H9 (cell line): Measurements from ENCODE around the gene TIPARP. TPM values are rescaled to one million over a fixed set of nuclear protein-coding genes. Genes with fewer than 3 reads are reported as not detected.

Experiments used
- DNase-seq: peaks from one replicate; pipeline ENCODE4 v3.0.0-alpha.2; 2017
- H2AFZ ChIP-seq: one replicate; pipeline ENCODE4 v1.6.1; 2013; ENCODE audit warnings: mild to moderate bottlenecking, low read length, control low read depth, moderate library complexity
- H2AK5ac ChIP-seq: 2 replicates; pipeline ENCODE4 v1.6.1; 2013; ENCODE audit warnings: low read length, control low read depth, mixed read lengths; ENCODE audit not compliant: insufficient read length
- H2BK120ac ChIP-seq: one replicate; pipeline ENCODE4 v1.6.1; 2013; ENCODE audit warnings: low read depth, mild to moderate bottlenecking, low read length, control low read depth, inconsistent platforms; ENCODE audit not compliant: poor library complexity, severe bottlenecking
- H2BK12ac ChIP-seq: 2 replicates; pipeline ENCODE4 v1.6.1; 2013; ENCODE audit warnings: low read length, control low read depth, mixed read lengths, low read depth; ENCODE audit not compliant: insufficient read length
- H2BK15ac ChIP-seq: 2 replicates; pipeline ENCODE4 v1.6.1; 2013; ENCODE audit warnings: low read depth, low read length, control low read depth
- H2BK20ac ChIP-seq: one replicate; pipeline ENCODE4 v1.6.1; 2013; ENCODE audit warnings: low read depth, mild to moderate bottlenecking, low read length, control low read depth, inconsistent platforms; ENCODE audit not compliant: poor library complexity, severe bottlenecking
- H2BK5ac ChIP-seq: 2 replicates; pipeline ENCODE4 v1.6.1; 2013; ENCODE audit warnings: low read length, control low read depth, mixed read lengths; ENCODE audit not compliant: insufficient read length
- H3K14ac ChIP-seq: 2 replicates; pipeline ENCODE4 v1.6.1; 2013; ENCODE audit warnings: low read length, control low read depth; ENCODE audit not compliant: insufficient read depth
- H3K18ac ChIP-seq: 2 replicates; pipeline ENCODE4 v1.6.1; 2013; ENCODE audit warnings: low read depth, mild to moderate bottlenecking, mixed read lengths, low read length, control low read depth; ENCODE audit not compliant: insufficient read length
- H3K23ac ChIP-seq: 2 replicates; pipeline ENCODE4 v1.6.1; 2013; ENCODE audit warnings: low read length, control low read depth, mixed read lengths, low read depth; ENCODE audit not compliant: insufficient read length
- H3K23me2 ChIP-seq: 2 replicates; pipeline ENCODE4 v1.6.1; 2013; ENCODE audit warnings: low read depth, mild to moderate bottlenecking, mixed read lengths, low read length, control low read depth; ENCODE audit not compliant: insufficient read length, poor library complexity, severe bottlenecking
- H3K27ac ChIP-seq: 2 replicates; pipeline ENCODE4 v1.5.1; 2013; ENCODE audit warnings: low read length, control low read depth, mixed read lengths, low read depth; ENCODE audit not compliant: insufficient read length
- H3K27me3 ChIP-seq: 2 replicates; pipeline ENCODE4 v1.6.1; 2013; ENCODE audit warnings: low read length, control low read depth, inconsistent platforms; ENCODE audit not compliant: insufficient read depth
- H3K4ac ChIP-seq: 2 replicates; pipeline ENCODE4 v1.6.1; 2013; ENCODE audit warnings: low read depth, mild to moderate bottlenecking, control low read depth, inconsistent platforms, low read length, moderate library complexity
- H3K4me1 ChIP-seq: 2 replicates; pipeline ENCODE4 v1.6.1; 2013; ENCODE audit warnings: low read length, control low read depth, inconsistent platforms; ENCODE audit not compliant: insufficient read depth
- H3K4me2 ChIP-seq: 2 replicates; pipeline ENCODE4 v1.6.1; 2013; ENCODE audit warnings: low read length, control low read depth, mixed read lengths; ENCODE audit not compliant: insufficient read length, insufficient read depth
- H3K56ac ChIP-seq: 2 replicates; pipeline ENCODE4 v1.6.1; 2013; ENCODE audit warnings: low read depth, mild to moderate bottlenecking, mixed read lengths, low read length, control low read depth; ENCODE audit not compliant: insufficient read length
- H3K79me1 ChIP-seq: 2 replicates; pipeline ENCODE4 v1.6.1; 2013; ENCODE audit warnings: low read depth, mild to moderate bottlenecking, moderate library complexity, low read length, control low read depth, inconsistent platforms; ENCODE audit not compliant: insufficient read depth, poor library complexity, severe bottlenecking
- H3K79me2 ChIP-seq: 2 replicates; pipeline ENCODE4 v1.6.1; 2013; ENCODE audit warnings: low read length, control low read depth, inconsistent platforms; ENCODE audit not compliant: insufficient read depth
- H3K9ac ChIP-seq: 2 replicates; pipeline ENCODE4 v1.6.1; 2013; ENCODE audit warnings: low read length, control low read depth, mixed read lengths; ENCODE audit not compliant: insufficient read length; ENCODE audit errors: extremely low read depth
- H3K9me3 ChIP-seq: one replicate; pipeline ENCODE4 v1.6.1; 2013; ENCODE audit warnings: low read depth, low read length, inconsistent platforms; ENCODE audit not compliant: control insufficient read depth
- H3T11ph ChIP-seq: one replicate; pipeline ENCODE4 v1.6.1; 2013; ENCODE audit warnings: mild to moderate bottlenecking, low read length, control low read depth, inconsistent platforms
- H4K20me1 ChIP-seq: one replicate; pipeline ENCODE4 v1.6.1; 2013; ENCODE audit not compliant: control insufficient read depth, insufficient read length, insufficient read depth
- H4K5ac ChIP-seq: 2 replicates; pipeline ENCODE4 v1.6.1; 2013; ENCODE audit warnings: low read depth, mild to moderate bottlenecking, mixed read lengths, low read length, control low read depth; ENCODE audit not compliant: insufficient read length
- H4K8ac ChIP-seq: replicated peaks from 2 replicates; pipeline ENCODE4 v1.6.1; 2013; ENCODE audit warnings: low read length, control low read depth, mixed read lengths, low read depth; ENCODE audit not compliant: insufficient read length
- H4K91ac ChIP-seq: 2 replicates; pipeline ENCODE4 v1.6.1; 2013; ENCODE audit warnings: low read depth, mild to moderate bottlenecking, moderate library complexity, mixed read lengths, low read length, control low read depth; ENCODE audit not compliant: insufficient read length
- H3K27ac Mint-ChIP-seq, 3 experiments: 2 replicates in 2 of 3; 3 replicates in 1 of 3; pipeline ENCODE4 v1.8.0; 2020 to 2021; ENCODE audit warnings: mixed read lengths in 3 of 3, mild to moderate bottlenecking in 1 of 3, moderate library complexity in 1 of 3
- H3K27me3 Mint-ChIP-seq: 2 replicates; pipeline ENCODE4 v1.8.0; 2021; ENCODE audit warnings: low read depth, mild to moderate bottlenecking, moderate library complexity, mixed read lengths
- H3K36me3 Mint-ChIP-seq, 3 experiments: 2 replicates in 2 of 3; 3 replicates in 1 of 3; pipeline ENCODE4 v1.8.0; 2020 to 2021; ENCODE audit warnings: low read depth in 3 of 3, mixed read lengths in 3 of 3; ENCODE audit not compliant: insufficient read depth in 1 of 3
- H3K4me1 Mint-ChIP-seq, 2 experiments: 2 replicates each; pipeline ENCODE4 v1.8.0; 2020; ENCODE audit warnings: mixed read lengths in 2 of 2
- H3K4me3 Mint-ChIP-seq, 2 experiments: 2 replicates in 1 of 2; 3 replicates in 1 of 2; pipeline ENCODE4 v1.8.0; 2020 to 2021; ENCODE audit warnings: mild to moderate bottlenecking in 2 of 2, mixed read lengths in 2 of 2, moderate library complexity in 1 of 2
- H3K9me3 Mint-ChIP-seq, 2 experiments: 2 replicates in 1 of 2; 3 replicates in 1 of 2; pipeline ENCODE4 v1.8.0; 2020; ENCODE audit warnings: mild to moderate bottlenecking in 2 of 2, mixed read lengths in 2 of 2, moderate library complexity in 1 of 2
- CTCF ChIP-seq: fragments of 200-600 bp; sonication (generic); conservative IDR thresholded peaks from 3 replicates; pipeline ENCODE4 v1.8.0; 2021; ENCODE audit warnings: antibody characterized with exemption, mild to moderate bottlenecking
- WGBS: extraction: QIAGEN DNeasy Blood & Tissue Kit; methylation state at CpG from one replicate; pipeline ENCODE4 v1.1.7; 2013; ENCODE audit warnings: missing lambda C conversion rate, low lambda C conversion rate, mixed read lengths; ENCODE audit not compliant: insufficient read length; ENCODE audit errors: extremely low coverage; 5-methylcytosine and 5-hydroxymethylcytosine counted together
- total RNA-seq: library from RNA; stranded (reverse); gene quantifications from 2 replicates; pipeline ENCODE4 v1.2.1, GENCODE V29; 2021

The TIPARP gene
- total RNA-seq, 1 experiment from 2014 or later: 5.9 TPM

- TF ChIP-seq CTCF: no peak
- peaks cover 4% of the 10 kb centered on the region; the same call in 1 of the 2 replicates for H3K4me1 ChIP-seq
- no peaks in the 10 kb centered on the region for H3K23me2 ChIP-seq
- no peak overlapping the region for H3K4me3 Mint-ChIP-seq
- H3K9me3 Mint-ChIP-seq: no peaks in the 10 kb centered on the region
- no peak overlapping the region for H3K23ac ChIP-seq
- H4K20me1 ChIP-seq: no peaks in the 10 kb centered on the region
- no peak overlapping the region for H2BK5ac ChIP-seq
- H4K8ac ChIP-seq: no peak overlapping the region
- H3T11ph ChIP-seq: no peak overlapping the region
- H3K79me2 ChIP-seq: no peaks in the 10 kb centered on the region
- H3K9me3 ChIP-seq: no peaks in the 10 kb centered on the region
- no peak overlapping the region for H4K5ac ChIP-seq
- H2BK12ac ChIP-seq: no peak overlapping the region
- H3K27ac ChIP-seq: no peak overlapping the region
- no peaks in the 10 kb centered on the region for H3K27me3 Mint-ChIP-seq
- H3K27me3 ChIP-seq: no peaks in the 10 kb centered on the region
- no peaks in the 10 kb centered on the region for H3K36me3 Mint-ChIP-seq
- H3K18ac ChIP-seq: no peak overlapping the region
- H2AFZ ChIP-seq: no peak overlapping the region
- H3K4me1 Mint-ChIP-seq: peaks cover 27 to 29% of the 10 kb centered on the region in 2 experiments
- H2BK120ac ChIP-seq: no peak overlapping the region
- H3K56ac ChIP-seq: no peak overlapping the region
- no peak overlapping the region for H3K14ac ChIP-seq
- no peak for DNase-seq
- no peaks in the 10 kb centered on the region for H3K79me1 ChIP-seq
- no peak overlapping the region for H3K4me2 ChIP-seq
- H3K4ac ChIP-seq: no peak overlapping the region
- H3K9ac ChIP-seq: no peak overlapping the region
- no peak overlapping the region for H4K91ac ChIP-seq
- H2AK5ac ChIP-seq: no peak overlapping the region
- no CpG with 5 or more reads among the region's 2 CpGs for WGBS
- H2BK15ac ChIP-seq: no peak overlapping the region
- no peak overlapping the region for H2BK20ac ChIP-seq
- no peak overlapping the region for H3K27ac Mint-ChIP-seq
Measured at GRCh38 chr3:156720826-156721225, 46.4 kb downstream of the TIPARP start.
